ENCODE data around the gene SLC22A14.

DNA sequence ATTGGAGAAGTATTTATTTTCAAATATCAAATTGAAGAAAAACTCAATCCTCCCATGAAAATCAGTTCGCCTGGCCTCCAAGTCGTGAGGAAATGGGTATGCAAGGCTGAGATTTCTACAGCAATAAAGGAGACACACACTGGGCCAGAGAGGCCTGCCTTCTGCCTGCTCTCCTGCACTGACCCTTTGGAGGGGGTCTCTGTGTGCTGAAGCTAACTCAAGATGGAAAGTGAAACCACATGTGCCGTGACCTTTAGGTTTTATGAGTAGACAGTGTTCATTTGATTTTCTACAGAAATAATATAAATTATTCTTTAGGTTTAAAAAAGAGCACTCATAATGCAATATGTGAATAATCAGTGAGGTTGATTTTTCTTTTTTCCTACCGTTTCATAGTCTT is 28.4 kb upstream of the SLC22A14 start:
- TF ChIP-seq, protein P1, sequence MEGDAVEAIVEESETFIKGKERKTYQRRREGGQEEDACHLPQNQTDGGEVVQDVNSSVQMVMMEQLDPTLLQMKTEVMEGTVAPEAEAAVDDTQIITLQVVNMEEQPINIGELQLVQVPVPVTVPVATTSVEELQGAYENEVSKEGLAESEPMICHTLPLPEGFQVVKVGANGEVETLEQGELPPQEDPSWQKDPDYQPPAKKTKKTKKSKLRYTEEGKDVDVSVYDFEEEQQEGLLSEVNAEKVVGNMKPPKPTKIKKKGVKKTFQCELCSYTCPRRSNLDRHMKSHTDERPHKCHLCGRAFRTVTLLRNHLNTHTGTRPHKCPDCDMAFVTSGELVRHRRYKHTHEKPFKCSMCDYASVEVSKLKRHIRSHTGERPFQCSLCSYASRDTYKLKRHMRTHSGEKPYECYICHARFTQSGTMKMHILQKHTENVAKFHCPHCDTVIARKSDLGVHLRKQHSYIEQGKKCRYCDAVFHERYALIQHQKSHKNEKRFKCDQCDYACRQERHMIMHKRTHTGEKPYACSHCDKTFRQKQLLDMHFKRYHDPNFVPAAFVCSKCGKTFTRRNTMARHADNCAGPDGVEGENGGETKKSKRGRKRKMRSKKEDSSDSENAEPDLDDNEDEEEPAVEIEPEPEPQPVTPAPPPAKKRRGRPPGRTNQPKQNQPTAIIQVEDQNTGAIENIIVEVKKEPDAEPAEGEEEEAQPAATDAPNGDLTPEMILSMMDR (IDR thresholded peaks at IDR 0.05), result no peak
- TF ChIP-seq POLR2AphosphoS5 (IDR thresholded peaks at IDR 0.05) (no peak), POLR2A (IDR thresholded peaks at IDR 0.05) (no peak), EP300 (IDR thresholded peaks at IDR 0.05) (no peak)

Data from gastroesophageal sphincter (tissue), 3 donors.